ENCODE measurements around the gene TMUB2. TPM values are rescaled to one million over a fixed set of nuclear protein-coding genes. Genes with fewer than 3 reads are reported as not detected.

The TMUB2 gene
- total and polyA plus RNA-seq, 9 of the 15 experiments (the other 6 are each of a cell fraction or from before 2014, with no cell fraction given): 4.1 to 29.8 (median 16.3) TPM

DNA sequence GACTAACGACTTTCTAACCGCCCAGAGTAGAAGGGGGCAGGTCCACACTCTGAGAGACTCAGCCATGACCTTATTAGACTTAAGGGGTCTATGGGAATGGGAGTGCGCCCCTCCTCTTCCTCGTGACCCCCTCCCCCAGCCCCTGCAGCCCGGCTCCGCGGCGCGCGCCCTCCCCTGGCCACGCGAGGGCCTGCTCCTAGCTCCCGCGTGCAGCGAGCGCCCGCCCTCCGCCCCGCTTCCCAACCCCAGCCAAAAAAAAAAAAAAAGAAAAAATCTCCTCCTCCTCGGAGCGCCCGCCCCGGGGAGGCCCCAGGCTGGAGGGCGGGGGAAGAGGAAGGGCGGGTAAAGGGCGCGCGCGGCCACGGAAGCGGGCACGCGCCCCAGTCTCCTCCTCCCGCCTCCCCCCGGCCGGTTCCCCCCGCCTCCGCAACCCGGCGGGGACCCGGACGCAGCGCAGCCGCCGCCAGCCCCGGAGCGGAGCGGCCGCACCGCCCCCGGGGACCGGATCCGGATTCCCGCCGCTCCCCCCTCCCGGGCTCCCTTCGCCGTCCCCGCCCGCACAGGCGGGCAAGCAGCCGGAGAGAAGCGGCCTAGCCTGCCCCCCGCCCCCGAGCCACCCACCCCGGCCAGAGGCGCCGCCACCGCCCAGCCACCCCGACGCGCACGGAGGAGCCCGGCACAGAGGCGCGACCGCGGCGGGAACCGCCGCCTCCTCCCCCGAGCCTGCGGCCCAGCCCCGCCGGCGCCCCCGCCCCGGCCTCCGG lies 31.8 kb downstream of the TMUB2 start (continued):
- TF ChIP-seq SUPT5H (IDR thresholded peaks at IDR 0.05) (no peak), ZFX (CRISPR knock-in tag; IDR thresholded peaks at IDR 0.05) (no peak; the same call in 1 of the 2 replicates), MECOM (CRISPR knock-in tag; IDR thresholded peaks at IDR 0.05) (no peak), TCFL5 (CRISPR knock-in tag; conservative IDR thresholded peaks at IDR 0.05) (no peak), JUND (IDR thresholded peaks at IDR 0.05; ENCODE audit: borderline replicate concordance, low read depth, low read length) (peak; percentile 2; the same call in 1 of the 2 replicates), JUND (tag; IDR thresholded peaks at IDR 0.05; ENCODE audit: borderline replicate concordance, low read depth, low read length) (no peak), DPF2 (IDR thresholded peaks at IDR 0.05) (no peak), GTF2E2 (tag; IDR thresholded peaks at IDR 0.05) (no peak), GABPA (tag; conservative IDR thresholded peaks at IDR 0.05; ENCODE audit: low read depth) (peak; percentile 74), KAT2B (IDR thresholded peaks at IDR 0.05; ENCODE audit: low read depth, low read length) (no peak), BRCA1 (IDR thresholded peaks at IDR 0.05) (no peak), BRCA1 (CRISPR knock-in tag; IDR thresholded peaks at IDR 0.05) (no peak), NCOA4 (IDR thresholded peaks at IDR 0.05; ENCODE audit: partially characterized antibody) (no peak), BMI1 (IDR thresholded peaks at IDR 0.05; ENCODE audit: low read length) (no peak), FIP1L1 (IDR thresholded peaks at IDR 0.05; ENCODE audit: low read depth, low read length, poor library complexity, severe bottlenecking) (no peak)
- TF ChIP-seq, protein P1, sequence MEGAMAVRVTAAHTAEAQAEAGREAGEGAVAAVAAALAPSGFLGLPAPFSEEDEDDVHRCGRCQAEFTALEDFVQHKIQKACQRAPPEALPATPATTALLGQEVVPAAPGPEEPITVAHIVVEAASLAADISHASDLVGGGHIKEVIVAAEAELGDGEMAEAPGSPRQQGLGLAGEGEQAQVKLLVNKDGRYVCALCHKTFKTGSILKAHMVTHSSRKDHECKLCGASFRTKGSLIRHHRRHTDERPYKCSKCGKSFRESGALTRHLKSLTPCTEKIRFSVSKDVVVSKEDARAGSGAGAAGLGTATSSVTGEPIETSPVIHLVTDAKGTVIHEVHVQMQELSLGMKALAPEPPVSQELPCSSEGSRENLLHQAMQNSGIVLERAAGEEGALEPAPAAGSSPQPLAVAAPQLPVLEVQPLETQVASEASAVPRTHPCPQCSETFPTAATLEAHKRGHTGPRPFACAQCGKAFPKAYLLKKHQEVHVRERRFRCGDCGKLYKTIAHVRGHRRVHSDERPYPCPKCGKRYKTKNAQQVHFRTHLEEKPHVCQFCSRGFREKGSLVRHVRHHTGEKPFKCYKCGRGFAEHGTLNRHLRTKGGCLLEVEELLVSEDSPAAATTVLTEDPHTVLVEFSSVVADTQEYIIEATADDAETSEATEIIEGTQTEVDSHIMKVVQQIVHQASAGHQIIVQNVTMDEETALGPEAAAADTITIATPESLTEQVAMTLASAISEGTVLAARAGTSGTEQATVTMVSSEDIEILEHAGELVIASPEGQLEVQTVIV (CRISPR knock-in tag; IDR thresholded peaks at IDR 0.05; ENCODE audit: borderline replicate concordance): no peak
- TF ChIP-seq, protein P2, sequence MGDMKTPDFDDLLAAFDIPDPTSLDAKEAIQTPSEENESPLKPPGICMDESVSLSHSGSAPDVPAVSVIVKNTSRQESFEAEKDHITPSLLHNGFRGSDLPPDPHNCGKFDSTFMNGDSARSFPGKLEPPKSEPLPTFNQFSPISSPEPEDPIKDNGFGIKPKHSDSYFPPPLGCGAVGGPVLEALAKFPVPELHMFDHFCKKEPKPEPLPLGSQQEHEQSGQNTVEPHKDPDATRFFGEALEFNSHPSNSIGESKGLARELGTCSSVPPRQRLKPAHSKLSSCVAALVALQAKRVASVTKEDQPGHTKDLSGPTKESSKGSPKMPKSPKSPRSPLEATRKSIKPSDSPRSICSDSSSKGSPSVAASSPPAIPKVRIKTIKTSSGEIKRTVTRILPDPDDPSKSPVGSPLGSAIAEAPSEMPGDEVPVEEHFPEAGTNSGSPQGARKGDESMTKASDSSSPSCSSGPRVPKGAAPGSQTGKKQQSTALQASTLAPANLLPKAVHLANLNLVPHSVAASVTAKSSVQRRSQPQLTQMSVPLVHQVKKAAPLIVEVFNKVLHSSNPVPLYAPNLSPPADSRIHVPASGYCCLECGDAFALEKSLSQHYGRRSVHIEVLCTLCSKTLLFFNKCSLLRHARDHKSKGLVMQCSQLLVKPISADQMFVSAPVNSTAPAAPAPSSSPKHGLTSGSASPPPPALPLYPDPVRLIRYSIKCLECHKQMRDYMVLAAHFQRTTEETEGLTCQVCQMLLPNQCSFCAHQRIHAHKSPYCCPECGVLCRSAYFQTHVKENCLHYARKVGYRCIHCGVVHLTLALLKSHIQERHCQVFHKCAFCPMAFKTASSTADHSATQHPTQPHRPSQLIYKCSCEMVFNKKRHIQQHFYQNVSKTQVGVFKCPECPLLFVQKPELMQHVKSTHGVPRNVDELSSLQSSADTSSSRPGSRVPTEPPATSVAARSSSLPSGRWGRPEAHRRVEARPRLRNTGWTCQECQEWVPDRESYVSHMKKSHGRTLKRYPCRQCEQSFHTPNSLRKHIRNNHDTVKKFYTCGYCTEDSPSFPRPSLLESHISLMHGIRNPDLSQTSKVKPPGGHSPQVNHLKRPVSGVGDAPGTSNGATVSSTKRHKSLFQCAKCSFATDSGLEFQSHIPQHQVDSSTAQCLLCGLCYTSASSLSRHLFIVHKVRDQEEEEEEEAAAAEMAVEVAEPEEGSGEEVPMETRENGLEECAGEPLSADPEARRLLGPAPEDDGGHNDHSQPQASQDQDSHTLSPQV (IDR thresholded peaks at IDR 0.05): no peak
- TF ChIP-seq, protein P3, sequence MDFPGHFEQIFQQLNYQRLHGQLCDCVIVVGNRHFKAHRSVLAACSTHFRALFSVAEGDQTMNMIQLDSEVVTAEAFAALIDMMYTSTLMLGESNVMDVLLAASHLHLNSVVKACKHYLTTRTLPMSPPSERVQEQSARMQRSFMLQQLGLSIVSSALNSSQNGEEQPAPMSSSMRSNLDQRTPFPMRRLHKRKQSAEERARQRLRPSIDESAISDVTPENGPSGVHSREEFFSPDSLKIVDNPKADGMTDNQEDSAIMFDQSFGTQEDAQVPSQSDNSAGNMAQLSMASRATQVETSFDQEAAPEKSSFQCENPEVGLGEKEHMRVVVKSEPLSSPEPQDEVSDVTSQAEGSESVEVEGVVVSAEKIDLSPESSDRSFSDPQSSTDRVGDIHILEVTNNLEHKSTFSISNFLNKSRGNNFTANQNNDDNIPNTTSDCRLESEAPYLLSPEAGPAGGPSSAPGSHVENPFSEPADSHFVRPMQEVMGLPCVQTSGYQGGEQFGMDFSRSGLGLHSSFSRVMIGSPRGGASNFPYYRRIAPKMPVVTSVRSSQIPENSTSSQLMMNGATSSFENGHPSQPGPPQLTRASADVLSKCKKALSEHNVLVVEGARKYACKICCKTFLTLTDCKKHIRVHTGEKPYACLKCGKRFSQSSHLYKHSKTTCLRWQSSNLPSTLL (IDR thresholded peaks at IDR 0.05): no peak
- TF ChIP-seq, protein P4, sequence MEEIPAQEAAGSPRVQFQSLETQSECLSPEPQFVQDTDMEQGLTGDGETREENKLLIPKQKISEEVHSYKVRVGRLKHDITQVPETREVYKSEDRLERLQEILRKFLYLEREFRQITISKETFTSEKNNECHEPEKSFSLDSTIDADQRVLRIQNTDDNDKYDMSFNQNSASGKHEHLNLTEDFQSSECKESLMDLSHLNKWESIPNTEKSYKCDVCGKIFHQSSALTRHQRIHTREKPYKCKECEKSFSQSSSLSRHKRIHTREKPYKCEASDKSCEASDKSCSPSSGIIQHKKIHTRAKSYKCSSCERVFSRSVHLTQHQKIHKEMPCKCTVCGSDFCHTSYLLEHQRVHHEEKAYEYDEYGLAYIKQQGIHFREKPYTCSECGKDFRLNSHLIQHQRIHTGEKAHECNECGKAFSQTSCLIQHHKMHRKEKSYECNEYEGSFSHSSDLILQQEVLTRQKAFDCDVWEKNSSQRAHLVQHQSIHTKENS (CRISPR knock-in tag; IDR thresholded peaks at IDR 0.05): no peak

All from K562 (cell line).